SK-N-SH (cell line): ENCODE results near the gene ACAP1. TPM values are rescaled to one million over a fixed set of nuclear protein-coding genes. Genes with fewer than 3 reads are reported as not detected.

Experiments used
- CTCF ChIA-PET: fragments of 300-600, 350-600 bp; formaldehyde crosslinking; extraction: SDS; loops from one replicate; lab custom pipeline; 2021; lab: Yijun Ruan, JAX
- POLR2A ChIA-PET: fragments of 350-600 bp; sonication (Branson Sonifier 250); formaldehyde crosslinking; extraction: SDS; loops from one replicate; lab custom pipeline; 2020; ENCODE audit warnings: antibody characterized with exemption, inconsistent platforms; lab: Yijun Ruan, JAX
- DNase-seq: peaks from one replicate; pipeline ENCODE4 v3.0.0; 2012
- H2AFZ ChIP-seq: fragments of 200-600 bp; sonication (generic); 2 replicates; pipeline ENCODE4 v1.8.1; 2016; ENCODE audit warnings: antibody characterized with exemption, mild to moderate bottlenecking, low read depth
- H3F3A ChIP-seq: fragments of 200-600 bp; sonication (generic); replicated peaks from 2 replicates; pipeline ENCODE3; 2016; ENCODE audit warnings: antibody characterized with exemption, mild to moderate bottlenecking; ENCODE audit not compliant: insufficient read depth
- H3K27ac ChIP-seq, 2 experiments: fragments of 200-500 bp in 1 of 2; fragments of 200-600 bp in 1 of 2; sonication (Bioruptor generic) in 1 of 2; sonication (generic), shearing (Covaris generic) in 1 of 2; 2 replicates each; pipeline versions ENCODE4 v1.5.1 to v1.6.1; 2014 to 2016; ENCODE audit warnings: low read depth in 2 of 2, inconsistent platforms in 1 of 2, low read length in 1 of 2, mild to moderate bottlenecking in 1 of 2, mixed read lengths in 1 of 2
- H3K27me3 ChIP-seq: fragments of 200-600 bp; sonication (generic), shearing (Covaris generic); 2 replicates; pipeline ENCODE4 v1.6.1; 2016; ENCODE audit warnings: mixed run types; ENCODE audit not compliant: insufficient read depth
- H3K36me3 ChIP-seq, 2 experiments: fragments of 200-500 bp in 1 of 2; fragments of 200-600 bp in 1 of 2; sonication (Bioruptor generic) in 1 of 2; sonication (generic) in 1 of 2; replicated peaks in 1 of 2; 2 replicates each; pipeline versions ENCODE3 to v1.5.1; 2014 to 2016; ENCODE audit warnings: low read length in 1 of 2, mild to moderate bottlenecking in 1 of 2; ENCODE audit not compliant: insufficient read depth in 2 of 2, control insufficient read depth in 1 of 2
- H3K4me1 ChIP-seq, 2 experiments: fragments of 200-500 bp in 1 of 2; fragments of 200-600 bp in 1 of 2; sonication (Bioruptor generic) in 1 of 2; sonication (generic), shearing (Covaris generic) in 1 of 2; 2 replicates each; pipeline versions ENCODE4 v1.5.1 to v1.6.1; 2014 to 2016; ENCODE audit warnings: low read depth in 1 of 2, low read length in 1 of 2, mixed run types in 1 of 2; ENCODE audit not compliant: insufficient read depth in 2 of 2, control insufficient read depth in 1 of 2
- H3K4me2 ChIP-seq: fragments of 200-600 bp; sonication (generic), shearing (Covaris generic); 2 replicates; pipeline ENCODE4 v1.6.1; 2017; ENCODE audit warnings: mixed run types
- H3K4me3 ChIP-seq, 2 experiments: fragments of 200-500 bp in 1 of 2; fragments of 200-600 bp in 1 of 2; sonication (Bioruptor generic) in 1 of 2; sonication (generic), shearing (Covaris generic) in 1 of 2; 2 replicates each; pipeline versions ENCODE4 v1.5.1 to v1.8.1; 2014 to 2016; ENCODE audit warnings: low read depth in 2 of 2, inconsistent platforms in 1 of 2, low read length in 1 of 2, mild to moderate bottlenecking in 1 of 2, mixed read lengths in 1 of 2, moderate library complexity in 1 of 2
- H3K79me2 ChIP-seq: fragments of 200-600 bp; sonication (generic); 2 replicates; pipeline ENCODE4 v1.8.1; 2017; ENCODE audit warnings: mild to moderate bottlenecking; ENCODE audit not compliant: insufficient read depth
- H3K9ac ChIP-seq: fragments of 200-600 bp; sonication (generic); 2 replicates; pipeline ENCODE4 v1.6.1; 2017; ENCODE audit warnings: mixed run types
- H3K9me2 ChIP-seq: fragments of 200-600 bp; sonication (generic); 2 replicates; pipeline ENCODE4 v1.6.1; 2017; ENCODE audit warnings: mixed run types
- H3K9me3 ChIP-seq: fragments of 200-600 bp; sonication (generic); 2 replicates; pipeline ENCODE4 v1.6.1; 2017; ENCODE audit warnings: mixed run types, mild to moderate bottlenecking, moderate library complexity
- H4K20me1 ChIP-seq: fragments of 200-600 bp; sonication (generic); 2 replicates; pipeline ENCODE4 v1.6.1; 2017; ENCODE audit warnings: mild to moderate bottlenecking, mixed run types; ENCODE audit not compliant: insufficient read depth
- CHD2 ChIP-seq: fragments of 150-350 bp; IDR thresholded peaks from 2 replicates; pipeline ENCODE4 v1.6.1; 2018; ENCODE audit warnings: low read length; ENCODE audit not compliant: partially characterized antibody
- FOXJ3 ChIP-seq: sonication (generic); formaldehyde crosslinking; IDR thresholded peaks from 2 replicates; pipeline ENCODE4 v1.5.1; 2020; ENCODE audit warnings: mild to moderate bottlenecking, missing genetic modification reagents
- FOXM1 ChIP-seq: IDR thresholded peaks from 2 replicates; pipeline ENCODE4 v1.4.0; 2012; ENCODE audit warnings: low read depth, mild to moderate bottlenecking
- GABPA ChIP-seq: IDR thresholded peaks from 2 replicates; pipeline ENCODE4 v1.4.0; 2012; ENCODE audit warnings: low read depth, mild to moderate bottlenecking
- MEF2A ChIP-seq: IDR thresholded peaks from 2 replicates; pipeline ENCODE4 v1.4.0; 2012; ENCODE audit warnings: low read depth, borderline replicate concordance
- MXI1 ChIP-seq: IDR thresholded peaks from 2 replicates; pipeline ENCODE4 v1.6.1; 2012; ENCODE audit warnings: mild to moderate bottlenecking, low read depth, low read length, improper control_type of control experiment
- NRF1 ChIP-seq: IDR thresholded peaks from 2 replicates; pipeline ENCODE4 v1.6.1; 2012; ENCODE audit warnings: low read depth, mild to moderate bottlenecking, low read length
- POLR2AphosphoS5 ChIP-seq: IDR thresholded peaks from 2 replicates; pipeline ENCODE4 v1.6.1; 2012; ENCODE audit warnings: low read depth, low read length
- RAD21 ChIP-seq: IDR thresholded peaks from 2 replicates; pipeline ENCODE4 v1.6.1; 2012; ENCODE audit warnings: mild to moderate bottlenecking, low read length
- RCOR1 ChIP-seq: fragments of 150-350 bp; IDR thresholded peaks from 2 replicates; pipeline ENCODE4 v1.6.1; 2017; ENCODE audit warnings: antibody characterized with exemption, low read length
- RFX5 ChIP-seq: IDR thresholded peaks from 2 replicates; pipeline ENCODE4 v1.6.1; 2012; ENCODE audit warnings: mild to moderate bottlenecking, improper control_type of control experiment, low read length
- SMC3 ChIP-seq: IDR thresholded peaks from 2 replicates; pipeline ENCODE4 v1.6.1; 2012; ENCODE audit warnings: low read depth, low read length, improper control_type of control experiment
- TAF1 ChIP-seq: IDR thresholded peaks from 2 replicates; pipeline ENCODE4 v1.6.1; 2012; ENCODE audit warnings: low read depth, mild to moderate bottlenecking, low read length, moderate library complexity, borderline replicate concordance
- TCF12 ChIP-seq: IDR thresholded peaks from 2 replicates; pipeline ENCODE4 v1.4.0; 2012
- WGBS: methylation state at CpG from one replicate; pipeline ENCODE4 v1.1.6; 2017; ENCODE audit warnings: low lambda C conversion rate; 5-methylcytosine and 5-hydroxymethylcytosine counted together
- polyA plus RNA-seq, 3 experiments: library from polyadenylated mRNA; depleted of rRNA; stranded (reverse); fragments of >200 nt; gene quantifications; 2 replicates each; pipeline ENCODE4 v1.2.3, GENCODE V29; 2012
- TF ChIP-seq, protein P1 (sequence below): IDR thresholded peaks from 2 replicates; pipeline ENCODE4; 2012
- TF ChIP-seq, protein P2 (sequence below): fragments of 150-350 bp; IDR thresholded peaks from 2 replicates; pipeline ENCODE4 v1.6.1; 2017; ENCODE audit warnings: antibody characterized with exemption, low read length, low read depth, borderline replicate concordance
- TF ChIP-seq, protein P3 (sequence below): IDR thresholded peaks from 2 replicates; pipeline ENCODE4 v1.4.0; 2012; ENCODE audit warnings: low read depth
- TF ChIP-seq, protein P4 (sequence below): fragments of 150-350 bp; IDR thresholded peaks from 2 replicates; pipeline ENCODE4 v1.6.1; 2016; ENCODE audit warnings: mild to moderate bottlenecking, low read depth, low read length
- TF ChIP-seq, protein P5 (sequence below): fragments of 200-600 bp; sonication (generic); IDR thresholded peaks from 2 replicates; pipeline ENCODE4 v1.6.1; 2017; ENCODE audit warnings: antibody characterized with exemption, mild to moderate bottlenecking, moderate library complexity

ACAP1 gene
- polyA plus RNA-seq, 1 of the 3 experiments (the other 2 are of a cell fraction) = 0.71 TPM

DNA sequence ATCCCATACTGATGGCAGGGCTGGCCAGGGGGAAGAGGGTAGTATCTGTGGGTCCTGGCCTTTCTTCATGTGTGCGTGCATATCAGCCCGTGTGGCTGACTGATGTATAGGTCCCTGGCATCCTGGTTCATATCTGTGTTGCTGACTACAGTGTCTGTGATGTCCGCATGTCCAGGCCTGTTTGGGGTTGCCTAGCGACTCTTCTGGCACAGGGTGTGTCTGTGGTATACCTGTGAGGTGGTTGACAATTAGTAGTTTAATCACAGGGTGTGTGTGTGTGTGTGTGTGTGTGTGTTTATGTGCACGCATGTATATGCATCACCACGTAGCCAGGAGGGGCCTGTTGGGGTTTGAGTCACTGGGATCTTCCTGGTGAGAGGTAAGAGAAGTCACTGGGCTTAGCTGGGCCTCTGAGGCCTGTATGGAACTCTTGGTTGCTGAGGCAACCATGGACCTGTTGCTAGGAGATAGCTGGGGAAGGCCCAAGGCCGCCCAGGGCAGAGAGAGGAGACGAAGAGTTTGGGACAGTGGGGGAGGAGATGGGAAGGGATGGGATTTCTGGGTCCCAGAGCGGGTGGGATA, 18.0 kb downstream of the ACAP1 start:
- Histone ChIP-seq H3K79me2 (peaks cover 38% of the 10 kb centered on the region), H3K36me3 (no peaks in the 10 kb centered on the region), H4K20me1 (no peaks in the 10 kb centered on the region; the same call in 1 of the 2 replicates), H3F3A (peaks cover 11% of the 10 kb centered on the region), H3K9ac (no peak overlapping the region), H3K4me1 (peaks cover 19 to 48% of the 10 kb centered on the region in 2 experiments; a peak in 2 of 4 replicates), H2AFZ (no peak overlapping the region), H3K9me2 (no peaks in the 10 kb centered on the region), H3K4me3 (peak overlapping the region in 1 of 2 experiments; percentile 7; a peak in 1 of 4 replicates), H3K27me3 (no peaks in the 10 kb centered on the region), H3K9me3 (no peaks in the 10 kb centered on the region), H3K4me2 (peak overlapping the region; percentile 100), H3K27ac (no peak overlapping the region; a peak in 1 of 4 replicates)
- WGBS = 84% methylated on average over 9 of the region's 9 CpGs
- CTCF ChIA-PET = interaction anchor here (0.7 to 5.2 kb wide), 10 partner anchors 11 to 333 kb away, joined by 3 to 52 read pairs (median 22); partner anchors contain the start of genes NLGN2, SENP3, SOX15 and TP53
- POLR2A ChIA-PET = interaction anchor here (2.0 kb wide), 1 partner anchor 25 kb away, joined by 5 read pairs; no protein-coding TSS in a partner anchor
- no peak for DNase-seq
- TF ChIP-seq TCF12 (no peak), FOXM1 (no peak), RCOR1 (no peak), RFX5 (no peak), MEF2A (no peak), CHD2 (no peak), SMC3 (no peak), FOXJ3 (CRISPR knock-in tag) (no peak), RAD21 (no peak), GABPA (no peak), TAF1 (no peak), NRF1 (no peak), MXI1 (no peak), POLR2AphosphoS5 (no peak)
- TF ChIP-seq, protein P1, sequence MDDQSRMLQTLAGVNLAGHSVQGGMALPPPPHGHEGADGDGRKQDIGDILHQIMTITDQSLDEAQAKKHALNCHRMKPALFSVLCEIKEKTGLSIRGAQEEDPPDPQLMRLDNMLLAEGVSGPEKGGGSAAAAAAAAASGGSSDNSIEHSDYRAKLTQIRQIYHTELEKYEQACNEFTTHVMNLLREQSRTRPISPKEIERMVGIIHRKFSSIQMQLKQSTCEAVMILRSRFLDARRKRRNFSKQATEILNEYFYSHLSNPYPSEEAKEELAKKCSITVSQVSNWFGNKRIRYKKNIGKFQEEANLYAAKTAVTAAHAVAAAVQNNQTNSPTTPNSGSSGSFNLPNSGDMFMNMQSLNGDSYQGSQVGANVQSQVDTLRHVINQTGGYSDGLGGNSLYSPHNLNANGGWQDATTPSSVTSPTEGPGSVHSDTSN = no peak
- TF ChIP-seq, protein P2, sequence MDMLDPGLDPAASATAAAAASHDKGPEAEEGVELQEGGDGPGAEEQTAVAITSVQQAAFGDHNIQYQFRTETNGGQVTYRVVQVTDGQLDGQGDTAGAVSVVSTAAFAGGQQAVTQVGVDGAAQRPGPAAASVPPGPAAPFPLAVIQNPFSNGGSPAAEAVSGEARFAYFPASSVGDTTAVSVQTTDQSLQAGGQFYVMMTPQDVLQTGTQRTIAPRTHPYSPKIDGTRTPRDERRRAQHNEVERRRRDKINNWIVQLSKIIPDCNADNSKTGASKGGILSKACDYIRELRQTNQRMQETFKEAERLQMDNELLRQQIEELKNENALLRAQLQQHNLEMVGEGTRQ = no peak
- TF ChIP-seq, protein P3, sequence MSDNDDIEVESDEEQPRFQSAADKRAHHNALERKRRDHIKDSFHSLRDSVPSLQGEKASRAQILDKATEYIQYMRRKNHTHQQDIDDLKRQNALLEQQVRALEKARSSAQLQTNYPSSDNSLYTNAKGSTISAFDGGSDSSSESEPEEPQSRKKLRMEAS = no peak
- TF ChIP-seq, protein P4, sequence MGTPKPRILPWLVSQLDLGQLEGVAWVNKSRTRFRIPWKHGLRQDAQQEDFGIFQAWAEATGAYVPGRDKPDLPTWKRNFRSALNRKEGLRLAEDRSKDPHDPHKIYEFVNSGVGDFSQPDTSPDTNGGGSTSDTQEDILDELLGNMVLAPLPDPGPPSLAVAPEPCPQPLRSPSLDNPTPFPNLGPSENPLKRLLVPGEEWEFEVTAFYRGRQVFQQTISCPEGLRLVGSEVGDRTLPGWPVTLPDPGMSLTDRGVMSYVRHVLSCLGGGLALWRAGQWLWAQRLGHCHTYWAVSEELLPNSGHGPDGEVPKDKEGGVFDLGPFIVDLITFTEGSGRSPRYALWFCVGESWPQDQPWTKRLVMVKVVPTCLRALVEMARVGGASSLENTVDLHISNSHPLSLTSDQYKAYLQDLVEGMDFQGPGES = no peak
- TF ChIP-seq, protein P5, sequence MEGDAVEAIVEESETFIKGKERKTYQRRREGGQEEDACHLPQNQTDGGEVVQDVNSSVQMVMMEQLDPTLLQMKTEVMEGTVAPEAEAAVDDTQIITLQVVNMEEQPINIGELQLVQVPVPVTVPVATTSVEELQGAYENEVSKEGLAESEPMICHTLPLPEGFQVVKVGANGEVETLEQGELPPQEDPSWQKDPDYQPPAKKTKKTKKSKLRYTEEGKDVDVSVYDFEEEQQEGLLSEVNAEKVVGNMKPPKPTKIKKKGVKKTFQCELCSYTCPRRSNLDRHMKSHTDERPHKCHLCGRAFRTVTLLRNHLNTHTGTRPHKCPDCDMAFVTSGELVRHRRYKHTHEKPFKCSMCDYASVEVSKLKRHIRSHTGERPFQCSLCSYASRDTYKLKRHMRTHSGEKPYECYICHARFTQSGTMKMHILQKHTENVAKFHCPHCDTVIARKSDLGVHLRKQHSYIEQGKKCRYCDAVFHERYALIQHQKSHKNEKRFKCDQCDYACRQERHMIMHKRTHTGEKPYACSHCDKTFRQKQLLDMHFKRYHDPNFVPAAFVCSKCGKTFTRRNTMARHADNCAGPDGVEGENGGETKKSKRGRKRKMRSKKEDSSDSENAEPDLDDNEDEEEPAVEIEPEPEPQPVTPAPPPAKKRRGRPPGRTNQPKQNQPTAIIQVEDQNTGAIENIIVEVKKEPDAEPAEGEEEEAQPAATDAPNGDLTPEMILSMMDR = no peak
